ENCODE data around the gene IGIP.

The IGIP gene

DNA sequence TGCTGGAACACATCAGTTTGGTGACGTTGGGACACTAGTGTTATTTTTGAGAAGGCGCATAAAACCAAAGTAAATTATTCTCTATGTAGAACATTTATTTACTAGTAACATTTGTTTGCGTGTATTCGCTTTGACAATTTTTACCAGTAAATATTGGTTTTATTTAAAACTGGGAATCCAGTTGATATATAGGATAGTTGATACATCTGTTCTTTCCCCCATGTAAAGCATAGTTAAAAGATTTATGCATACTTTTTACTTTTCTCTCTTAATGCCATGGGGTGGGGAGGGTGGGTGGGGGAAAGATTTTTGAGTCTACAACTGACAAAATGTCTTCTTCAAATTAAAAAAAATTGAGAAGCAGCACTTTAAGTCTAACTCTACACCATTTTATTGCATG is at the start of gene IGIP:
IGIP (plus strand) TSS at position 301 of the 400 bp plus-strand sequence. CDS start 2,540 bp downstream, outside the sequence.
- no peak for DNase-seq (ENCODE audit: low read depth in 2 of 2)

DNA sequence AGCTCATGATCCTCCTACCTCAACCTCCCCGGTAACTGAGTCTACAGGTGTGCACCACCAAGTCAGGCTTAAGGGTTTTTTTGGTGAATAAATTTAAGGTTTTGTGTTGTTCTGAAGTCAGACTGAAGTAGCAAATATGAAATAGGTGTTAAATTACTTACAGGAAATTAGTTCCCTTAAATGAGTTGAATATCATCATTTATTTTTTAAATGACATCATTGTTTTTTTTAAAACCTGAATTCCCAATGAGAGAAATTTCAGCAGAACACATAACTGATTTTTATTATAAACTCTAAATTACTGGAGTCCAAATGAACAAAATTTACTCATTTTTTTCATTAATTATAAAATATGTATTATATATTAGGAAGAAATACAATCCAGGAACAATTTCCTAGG is 49.6 kb upstream of the IGIP start:
- DNase-seq (ENCODE audit: low read depth in 2 of 2) = no peak

DNA sequence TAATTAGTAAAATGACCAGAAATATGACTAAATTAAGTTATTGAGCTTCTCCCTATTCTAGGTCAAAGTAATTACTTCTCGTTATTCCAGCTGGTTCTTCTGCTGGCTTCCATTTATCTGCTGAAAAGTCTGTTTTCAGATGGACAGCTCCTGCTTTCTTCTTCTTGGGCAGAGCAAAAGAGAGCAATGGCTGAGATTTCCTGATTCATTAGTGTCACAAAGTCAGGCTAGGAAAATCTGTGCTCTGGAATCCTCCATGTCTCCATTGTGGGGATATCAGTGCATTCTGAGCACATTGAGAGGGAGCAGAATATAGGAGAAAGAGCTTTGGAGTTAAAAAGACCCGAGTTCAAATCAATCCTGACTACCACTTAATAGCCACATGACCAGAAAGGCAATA is 48.9 kb upstream of the IGIP start:
- DNase-seq (ENCODE audit: low read depth in 2 of 2) = no peak

DNA sequence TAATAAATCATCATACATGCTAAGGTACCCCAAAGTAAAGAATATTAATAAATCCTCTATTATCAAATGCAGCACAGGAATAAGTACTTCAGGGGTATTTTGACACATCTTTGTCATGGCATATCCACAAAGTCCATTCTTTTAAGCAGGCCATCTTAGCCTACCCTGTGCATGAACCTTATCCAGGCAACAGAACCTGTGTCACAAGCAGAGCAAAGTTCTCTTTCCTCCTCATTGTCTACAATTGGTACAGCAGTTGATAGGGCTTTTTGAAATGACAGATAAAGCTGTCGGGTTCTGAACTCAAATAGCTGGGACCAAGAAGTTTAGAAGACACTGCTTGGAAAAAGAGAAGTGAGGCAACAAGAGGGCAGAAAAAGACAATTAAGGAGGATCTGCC is 42.6 kb upstream of the IGIP start:
- DNase-seq (ENCODE audit: low read depth in 2 of 2) = no peak

DNA sequence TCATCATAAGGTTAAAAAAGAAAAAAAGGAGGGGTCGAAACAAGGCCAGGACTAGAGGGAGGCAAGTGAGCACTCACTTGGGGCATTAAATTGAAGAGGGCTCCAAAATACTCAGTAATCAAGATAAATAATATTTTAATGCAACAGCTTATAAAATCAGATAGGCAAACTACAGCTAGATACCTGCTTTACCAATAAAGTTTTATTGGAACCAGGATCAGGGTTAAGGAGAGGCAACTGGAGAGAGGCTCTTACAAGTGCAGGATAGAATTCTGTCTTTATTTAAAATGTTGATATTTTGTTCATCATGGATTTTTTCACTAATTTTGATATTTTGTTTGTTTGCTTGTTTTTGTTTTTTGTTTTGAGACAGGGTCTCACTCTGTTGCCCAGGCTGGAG is 42.1 kb upstream of the IGIP start:
- no peak for DNase-seq (ENCODE audit: low read depth in 2 of 2)

DNA sequence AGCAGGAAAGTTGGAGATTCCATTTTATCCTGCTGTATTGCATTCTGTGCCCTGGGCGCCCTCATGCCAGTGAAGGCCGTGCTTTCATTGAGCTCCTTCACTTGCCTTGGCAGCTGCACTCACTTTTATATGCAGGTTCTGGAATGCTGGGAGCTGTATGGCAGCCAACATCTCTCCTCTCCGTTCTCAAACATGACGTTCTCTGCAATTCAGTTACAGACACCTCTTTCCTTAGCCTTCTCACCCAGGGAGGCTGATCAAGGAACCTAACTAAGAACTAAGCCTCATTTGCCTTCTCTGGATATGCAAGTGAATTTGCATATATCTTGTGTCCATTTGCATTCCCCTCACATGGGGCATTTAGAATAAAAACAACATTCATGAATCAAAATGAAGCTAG is 41.2 kb upstream of the IGIP start:
- no peak for DNase-seq (ENCODE audit: low read depth in 2 of 2)

DNA sequence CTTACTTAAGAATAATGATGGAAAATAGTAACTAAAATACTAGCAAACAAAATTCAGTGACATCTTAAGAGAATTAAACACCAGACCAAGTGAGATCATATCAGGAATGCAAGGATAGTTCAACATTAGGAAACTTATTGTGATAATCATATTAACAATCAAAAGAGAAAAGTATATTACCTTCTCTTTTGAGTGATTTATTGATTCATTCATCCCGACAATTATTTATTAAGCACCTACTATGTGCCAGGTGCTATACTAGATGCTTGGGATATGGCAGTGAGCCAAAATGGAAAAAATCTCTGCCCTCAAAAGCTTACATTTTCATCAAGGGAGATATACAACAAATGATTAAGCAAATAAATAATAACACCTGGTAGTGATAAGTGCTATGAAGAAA is 35.5 kb upstream of the IGIP start:
- no peak for DNase-seq (ENCODE audit: low read depth in 2 of 2)

DNA sequence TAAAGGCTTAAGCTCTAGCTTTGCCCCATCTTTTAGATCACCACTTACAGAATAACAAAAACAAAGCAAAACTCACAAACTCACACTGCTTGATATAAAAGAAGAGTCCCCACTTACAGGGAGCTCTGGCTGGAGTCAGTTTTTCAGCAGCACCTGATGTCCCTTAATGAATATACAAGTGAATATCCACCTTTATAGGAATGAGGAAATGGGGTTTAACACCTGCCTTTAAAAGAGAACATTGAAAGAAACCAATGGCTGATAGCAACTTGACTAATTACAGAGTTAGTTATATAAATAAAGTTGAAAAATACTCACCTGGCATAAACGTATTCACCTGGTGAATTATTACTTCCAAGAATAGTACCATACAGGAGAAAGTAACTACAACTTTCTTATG is 32.6 kb upstream of the IGIP start:
- DNase-seq (ENCODE audit: low read depth in 2 of 2) = no peak

DNA sequence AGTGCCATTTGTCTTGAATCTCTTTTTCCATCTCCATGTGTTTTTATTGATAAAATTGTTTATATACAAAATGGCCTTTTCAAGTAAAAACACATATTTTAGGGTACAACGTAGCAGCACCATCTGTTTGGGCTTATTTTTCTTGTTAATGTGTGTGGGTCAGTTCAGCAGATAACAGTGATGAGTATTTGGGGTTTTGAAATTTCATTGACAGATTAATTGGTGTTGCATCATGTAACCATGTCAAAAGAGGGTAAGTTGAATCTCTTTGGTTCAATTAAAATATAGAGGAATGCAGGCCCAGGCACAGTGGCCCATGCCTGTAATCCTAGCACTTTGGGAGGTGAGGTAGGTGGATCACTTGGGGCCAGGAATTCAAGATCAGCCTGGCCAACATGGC is 31.9 kb upstream of the IGIP start:
- no peak for DNase-seq (ENCODE audit: low read depth in 2 of 2)

DNA sequence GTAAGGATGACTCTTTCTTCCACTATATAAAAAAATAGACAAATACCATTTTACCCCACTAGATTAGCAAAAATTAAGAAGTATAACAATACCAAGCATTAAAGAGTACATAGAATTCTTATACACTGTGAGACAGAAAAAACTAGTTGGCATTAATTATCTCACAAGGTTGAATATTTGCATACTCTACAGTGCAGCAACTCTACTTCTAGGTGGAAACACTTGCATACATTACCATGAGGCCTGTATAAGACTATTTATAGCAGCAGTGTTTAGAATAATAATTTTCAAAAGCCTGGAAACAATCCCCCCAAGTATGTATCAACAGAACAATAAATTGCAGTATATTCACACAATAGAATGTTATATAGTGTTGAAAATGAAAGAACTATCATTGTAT is 30.8 kb upstream of the IGIP start:
- no peak for DNase-seq (ENCODE audit: low read depth in 2 of 2)

DNA sequence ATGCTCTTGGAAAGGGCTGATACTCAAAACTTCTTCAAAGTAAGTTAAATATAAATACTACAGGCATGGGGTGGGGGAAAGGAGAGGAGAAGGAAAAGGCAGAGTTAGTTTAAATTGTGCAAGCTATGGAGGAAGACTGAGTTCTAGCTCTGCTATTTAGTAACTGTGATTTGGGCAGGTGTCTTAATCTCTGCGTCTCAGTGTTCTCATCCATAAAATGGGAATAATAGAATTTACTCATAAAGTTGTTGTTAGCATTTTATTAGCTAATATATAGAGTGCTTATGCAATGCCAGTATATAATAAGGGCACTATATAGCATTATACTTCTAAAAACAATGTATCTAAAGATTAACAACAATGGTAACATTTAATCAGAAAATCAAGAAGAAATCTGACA is 24.6 kb upstream of the IGIP start:
- DNase-seq (ENCODE audit: low read depth in 2 of 2) = no peak

DNA sequence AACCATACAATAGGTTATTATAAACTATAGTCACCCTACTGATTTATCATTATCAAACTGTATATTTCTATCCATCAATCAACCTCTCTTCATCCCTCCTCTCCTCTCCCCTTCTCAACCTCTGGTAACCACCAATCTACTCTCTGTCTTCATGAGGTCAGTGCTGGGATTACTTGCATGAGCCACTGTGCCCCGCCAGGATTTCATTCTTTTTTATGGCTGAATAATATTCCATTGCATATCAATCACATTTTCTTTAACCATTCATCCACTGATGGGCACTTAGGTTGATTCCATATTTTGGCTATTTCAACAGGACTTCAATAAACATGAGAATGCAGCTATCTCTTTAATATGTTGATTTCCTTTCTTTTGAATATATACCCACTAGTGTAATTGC is 22.6 kb upstream of the IGIP start:
- DNase-seq (ENCODE audit: low read depth in 2 of 2) = no peak

DNA sequence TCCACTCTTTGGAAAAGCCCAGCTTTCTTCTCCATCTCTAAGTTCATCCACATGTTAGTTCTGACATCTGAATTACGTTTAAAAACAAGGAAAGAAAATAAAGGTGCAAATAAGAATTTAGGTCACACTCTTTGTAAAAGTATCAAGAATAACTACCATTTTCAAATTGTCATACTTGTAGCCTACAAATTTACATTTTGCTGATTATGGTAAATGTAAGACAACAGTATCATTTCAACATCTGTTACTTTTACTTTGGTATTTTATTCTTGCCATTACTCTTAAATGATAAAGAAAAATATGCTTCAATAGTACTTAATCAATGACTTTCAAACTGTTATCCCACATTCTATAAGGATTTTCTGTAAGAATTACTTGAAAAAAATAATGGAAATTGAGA is 21.6 kb upstream of the IGIP start:
- no peak for DNase-seq (ENCODE audit: low read depth in 2 of 2)

DNA sequence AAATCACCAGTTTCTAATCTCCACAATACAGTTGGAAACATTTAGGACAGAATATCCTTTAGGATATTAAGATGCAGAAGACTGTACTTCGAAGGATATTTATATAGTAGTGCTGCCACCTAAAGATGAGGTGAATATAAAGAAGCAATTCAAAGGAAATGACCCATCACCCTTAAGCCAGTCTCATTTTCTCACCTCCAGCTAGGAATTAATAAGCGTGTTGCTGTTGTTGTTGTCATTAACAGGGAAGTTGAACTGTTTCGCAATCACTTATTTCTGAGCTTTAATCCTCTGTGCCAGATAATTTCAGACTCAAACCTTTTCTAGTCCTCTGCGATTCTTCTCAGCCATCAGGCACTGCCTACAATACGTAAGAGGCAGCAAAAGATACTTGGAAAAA is 19.6 kb upstream of the IGIP start:
- DNase-seq (ENCODE audit: low read depth in 2 of 2) = no peak

DNA sequence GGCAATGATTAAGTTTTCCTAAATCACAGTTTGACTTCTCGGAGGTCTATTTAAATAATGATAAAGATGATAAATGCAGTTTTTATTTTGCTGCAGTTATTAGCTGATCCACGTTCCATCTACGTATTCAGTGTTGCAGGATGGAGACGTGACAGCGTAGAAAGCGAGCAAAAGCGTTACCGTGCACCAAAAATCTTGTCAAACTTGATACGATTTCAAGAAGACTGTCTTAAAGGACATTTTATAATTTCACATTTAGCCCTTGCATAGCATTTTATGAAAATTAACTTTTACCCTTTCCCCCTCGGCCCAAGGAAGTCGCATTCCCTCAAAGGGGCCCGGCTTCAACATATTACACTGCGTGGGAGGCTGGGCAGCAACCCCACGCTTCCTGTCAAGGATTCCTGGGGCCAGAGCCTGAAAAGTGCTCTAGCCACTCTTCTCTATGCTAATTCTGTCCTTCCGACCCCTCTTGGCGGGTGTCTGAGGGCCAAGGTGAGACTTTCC is 18.9 kb upstream of the IGIP start:
- no peak for DNase-seq (ENCODE audit: low read depth in 2 of 2)

DNA sequence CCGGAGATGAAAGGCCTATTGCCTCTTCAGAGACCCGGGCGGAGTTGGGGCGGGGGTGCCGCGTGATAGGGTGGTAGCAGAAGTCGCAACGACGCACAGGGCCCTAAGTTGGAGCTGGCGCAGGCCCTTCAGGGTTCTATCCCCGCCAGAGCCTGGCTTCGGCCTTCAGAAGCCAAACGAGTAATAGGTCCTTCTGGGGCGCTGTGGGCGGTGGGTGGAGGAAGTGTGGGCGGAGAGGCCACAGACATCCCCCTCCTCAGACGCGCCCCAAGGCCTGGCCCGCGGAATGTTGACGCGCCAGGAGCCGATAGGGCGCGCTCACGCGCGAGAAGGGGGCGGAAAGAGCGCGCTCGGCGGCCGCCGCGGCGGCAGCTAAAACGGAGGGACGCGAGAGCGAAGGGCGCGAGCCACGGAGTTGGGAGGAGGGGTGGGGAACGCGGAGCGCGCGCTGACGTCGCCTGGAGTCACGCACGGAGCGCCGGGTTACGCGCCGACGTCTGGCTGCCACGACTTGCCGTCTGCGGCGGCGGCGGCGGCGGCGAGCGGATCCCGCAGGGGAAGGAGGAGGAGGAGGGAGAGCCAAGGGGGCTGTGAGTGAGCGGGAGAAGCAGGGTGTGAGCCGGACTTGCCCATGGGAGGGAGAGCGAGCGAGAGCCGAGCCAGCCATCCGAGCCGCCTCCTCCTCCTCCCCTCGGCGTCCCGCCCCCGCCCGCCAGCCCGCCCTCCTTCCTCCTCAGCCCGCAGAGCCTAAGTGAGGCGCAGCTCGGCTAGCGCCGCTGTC is 18.2 kb upstream of the IGIP start:
- peak; percentile 84 to 92 for DNase-seq (ENCODE audit: low read depth in 2 of 2)

DNA sequence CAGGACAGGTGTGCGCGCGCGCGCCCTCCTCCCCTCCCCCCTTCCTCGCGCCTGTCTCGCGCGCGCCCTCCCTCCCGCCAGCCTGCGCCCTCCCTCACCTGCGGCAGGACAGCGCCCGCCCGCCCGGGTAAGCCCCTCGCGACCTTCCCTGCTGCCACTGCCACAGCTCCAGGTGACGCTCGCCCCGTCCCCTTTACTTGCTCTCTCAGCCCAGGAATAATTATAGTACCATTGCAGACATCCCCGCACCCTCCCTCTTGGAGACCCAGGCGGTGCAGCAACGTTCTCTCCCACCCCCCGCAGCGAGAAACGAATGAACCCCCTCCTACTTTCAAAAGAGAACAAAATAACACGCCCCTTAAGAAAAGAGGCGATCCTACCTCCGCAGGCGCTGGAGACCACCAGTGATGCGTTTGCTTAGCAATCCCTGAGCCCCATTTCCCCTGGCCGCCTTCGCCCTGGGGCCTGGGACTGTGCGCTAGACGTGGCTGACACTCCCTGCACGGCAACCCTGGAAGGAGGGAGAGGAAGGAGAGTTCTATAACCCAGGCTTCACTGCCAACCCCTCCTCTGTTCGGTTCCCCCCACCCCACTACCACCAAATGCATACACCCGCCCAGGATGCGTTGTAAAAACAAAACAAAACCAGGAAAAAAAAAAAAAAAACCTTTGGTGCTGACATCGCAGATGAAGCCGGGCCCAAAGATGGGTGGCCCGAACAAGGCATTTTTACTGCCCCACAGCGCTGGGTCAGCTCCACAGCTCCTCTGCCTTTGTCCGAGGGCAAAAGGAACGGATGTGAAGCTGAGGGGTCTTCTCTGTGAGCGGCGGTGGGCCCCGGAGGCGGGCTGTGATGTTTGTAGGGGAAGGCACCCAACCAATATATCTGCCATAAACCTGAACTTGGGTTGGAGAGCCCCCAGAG is 17.4 kb upstream of the IGIP start:
- no peak for DNase-seq (ENCODE audit: low read depth in 2 of 2)

DNA sequence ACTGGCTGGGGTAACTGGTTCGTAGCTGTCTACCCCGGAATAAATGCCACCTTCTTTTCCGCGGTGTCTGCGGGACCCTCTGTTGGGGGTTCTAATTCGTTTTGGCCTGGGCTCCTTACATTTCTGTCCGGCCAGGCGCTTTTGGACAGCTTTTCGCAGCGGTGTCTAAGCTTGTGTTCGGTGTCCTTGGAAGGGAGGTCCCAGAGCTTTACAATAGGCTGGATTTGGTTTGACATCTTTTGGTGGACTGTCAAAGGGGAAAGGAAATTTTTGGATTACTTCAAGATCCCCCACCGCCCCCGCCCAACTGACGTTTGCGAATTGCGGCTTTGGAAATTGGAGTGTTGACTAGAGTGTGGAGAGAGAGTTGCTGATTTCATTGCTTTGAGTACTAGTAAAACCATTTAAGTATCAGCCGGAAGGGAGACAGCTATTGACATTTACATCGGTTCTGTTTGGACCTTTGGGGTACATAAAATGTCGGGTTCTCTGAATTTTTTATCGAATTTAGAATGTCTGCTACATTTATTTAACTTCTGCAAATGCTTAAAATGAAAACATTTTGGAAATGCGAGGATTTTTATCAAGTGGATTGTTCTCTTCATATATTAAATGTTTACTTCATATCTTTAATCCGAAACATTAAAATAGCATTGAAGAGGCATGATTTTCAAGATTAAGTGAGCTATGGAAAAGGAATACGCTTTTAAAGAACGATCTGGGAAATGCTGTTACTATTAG is 16.5 kb upstream of the IGIP start:
- DNase-seq (ENCODE audit: low read depth in 2 of 2) = no peak

DNA sequence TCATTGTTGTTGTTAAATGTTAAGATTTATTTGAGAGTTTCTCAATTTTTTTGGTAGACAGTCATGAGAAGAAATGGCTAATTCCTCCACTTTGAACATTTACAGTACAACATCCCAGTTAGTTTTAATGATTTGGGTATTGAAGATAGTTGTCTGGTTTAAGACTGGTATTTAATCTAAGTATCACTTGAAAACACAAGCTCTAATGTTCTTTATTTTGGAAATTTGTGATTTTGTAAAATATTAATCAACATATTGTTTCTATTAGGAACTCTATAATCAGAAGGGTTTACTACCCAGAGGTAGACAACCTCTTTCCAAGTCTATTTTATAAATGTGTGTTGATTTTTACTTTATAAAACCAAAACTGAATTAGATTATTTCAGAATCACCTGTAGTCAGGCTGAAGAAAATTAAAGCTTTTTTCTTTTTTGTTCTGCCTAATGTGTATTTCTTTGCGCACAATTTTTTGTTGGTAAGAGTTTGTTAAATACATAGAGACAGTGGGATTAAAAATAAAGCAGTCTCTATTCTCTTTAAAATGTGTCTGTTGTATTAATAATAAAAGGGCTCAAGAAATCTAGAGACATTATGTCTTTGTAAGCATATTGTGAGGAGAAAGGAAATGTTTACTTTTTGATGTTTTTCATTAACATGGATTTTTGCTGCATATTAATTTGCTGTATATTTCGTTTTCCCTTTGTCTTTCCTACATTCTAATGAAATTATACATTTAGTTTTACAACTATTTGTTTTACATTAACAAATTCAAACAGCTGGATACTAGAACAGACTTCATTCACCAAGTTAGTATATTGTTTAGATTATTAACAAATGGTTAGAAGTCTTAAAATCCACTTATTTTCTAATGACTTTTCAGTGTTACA is 15.7 kb upstream of the IGIP start:
- no peak for DNase-seq (ENCODE audit: low read depth in 2 of 2)

DNA sequence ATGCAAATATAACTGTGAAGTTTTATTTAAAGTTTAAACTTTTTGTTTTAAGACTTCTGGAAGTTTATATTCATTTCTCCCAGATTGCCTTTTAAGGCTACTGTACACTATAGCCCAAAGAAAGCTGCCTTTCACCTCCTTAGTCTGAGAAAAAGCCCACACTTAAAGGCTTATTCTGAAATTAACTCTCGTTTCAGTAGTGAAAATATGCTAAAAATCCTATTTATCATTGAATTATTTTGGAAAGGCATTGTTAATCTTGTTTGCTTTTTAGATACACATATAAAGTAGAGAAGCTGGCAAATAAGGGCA is 15.1 kb upstream of the IGIP start:
- DNase-seq (ENCODE audit: low read depth in 2 of 2) = no peak
